H1 (cell line): ENCODE data around the gene PYCARD. TPM values are rescaled to one million over a fixed set of nuclear protein-coding genes. Genes with fewer than 3 reads are reported as not detected.

Experiments used
- RFX5 ChIP-seq: IDR thresholded peaks from 2 replicates; pipeline ENCODE4 v1.6.1; 2011; ENCODE audit warnings: low read depth, low read length, improper control_type of control experiment, borderline replicate concordance
- polyA plus RNA-seq, 7 experiments: library from polyadenylated mRNA; depleted of rRNA in 3 of 7; stranded (reverse) in 5 of 7; unstranded in 2 of 7; fragments of >200 nt in 5 of 7; fragments of 200-250 nt in 2 of 7; gene quantifications; 1 replicate in 5 of 7; 2 replicates in 1 of 7; 4 replicates in 1 of 7; pipeline versions ENCODE4 v1.2.1 to v1.2.3, GENCODE V29; 2011 to 2013; ENCODE audit warnings: missing spikeins in 2 of 7, mixed read lengths in 2 of 7
- total RNA-seq: library from RNA; stranded (reverse); fragmentation: NEBNext Ultra II Directional; extraction: Animal tissue kit (Norgen Biotek cat#: 25700); gene quantifications from 2 replicates; pipeline ENCODE4 v1.2.1, GENCODE V29; 2021

PYCARD gene
- total and polyA plus RNA-seq, 2 of the 8 experiments (the other 6 are each of a cell fraction or from before 2014, with no cell fraction given): 29.9 to 77.9 TPM

GRCh38 chr16:31201582-31202413 lies 762 bp downstream of the PYCARD start (continued):
- no peak for TF ChIP-seq RFX5
